K562 treated with DMSO at 1 percent for 48 hours (cell line): Measurements from ENCODE around the gene NTN4. TPM values are rescaled to one million over a fixed set of nuclear protein-coding genes. Genes with fewer than 3 reads are reported as not detected.

Experiments
- total RNA-seq: library from RNA; unstranded; fragments of 300-600 nt; gene quantifications from 2 replicates; pipeline ENCODE4 v1.2.3, GENCODE V29; 2022; ENCODE audit warnings: low replicate concordance; ENCODE audit errors: extremely low read depth

Gene NTN4
- total RNA-seq: not detected in 2 replicates

DNA sequence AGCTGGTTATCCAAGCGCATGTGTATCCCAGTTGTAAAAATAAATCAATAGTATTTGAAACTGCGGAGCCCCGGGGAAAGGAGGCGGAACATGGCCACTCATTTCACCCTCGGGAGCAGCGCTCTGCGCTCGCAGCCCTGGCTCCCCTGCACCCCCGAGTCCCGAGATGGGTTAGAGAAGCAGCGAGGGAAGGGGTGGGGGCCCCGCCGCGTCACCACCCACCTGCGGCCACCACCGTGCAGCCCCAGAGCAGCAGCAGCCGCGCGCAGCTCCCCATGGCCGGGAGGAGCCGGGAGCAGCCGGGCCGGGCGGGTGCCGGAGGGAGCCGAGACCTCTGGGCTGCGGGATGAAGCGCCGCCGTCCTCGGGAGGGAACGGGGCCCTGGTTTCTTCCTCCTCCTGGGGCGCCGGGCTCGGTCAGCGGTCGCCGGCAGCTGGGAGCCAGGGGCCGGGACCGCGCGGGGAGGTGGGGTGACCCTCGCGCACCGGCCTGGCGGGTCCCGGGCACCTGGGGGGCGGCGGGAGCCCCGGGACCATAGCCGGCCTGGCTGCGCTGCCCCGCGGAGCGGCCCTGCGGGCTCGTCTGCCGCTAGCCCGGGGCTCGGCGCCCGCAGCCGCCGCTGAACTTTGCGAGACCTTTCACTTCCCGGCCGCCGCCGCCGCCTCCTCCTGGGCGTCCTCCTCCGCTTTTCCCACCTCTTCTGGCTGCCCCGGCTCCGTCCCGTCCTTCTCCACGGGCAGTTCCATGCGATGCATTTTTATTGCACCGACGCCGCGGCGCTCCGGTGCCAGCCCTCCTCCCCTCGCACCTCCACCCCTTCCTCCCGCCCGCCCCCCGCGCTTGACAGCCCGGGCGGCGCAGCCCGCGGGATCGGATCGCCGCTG is at the start of gene NTN4:
NTN4 (minus strand) TSS at position 732 of the 884 bp plus-strand sequence; CDS start at position 277, 455 bp downstream.

Other genes with a start within 250 kb of the NTN4 start
- gene USP44, start 239.3 kb downstream of the NTN4 start, total RNA-seq: not detected in 2 replicates
- not detected in 2 replicates for gene SNRPF, start 68.2 kb upstream of the NTN4 start, total RNA-seq
- not detected in 2 replicates for gene CCDC38, start 151.8 kb upstream of the NTN4 start, total RNA-seq
- gene AMDHD1, start 152.6 kb upstream of the NTN4 start, total RNA-seq: not detected in 2 replicates
- not detected in 2 replicates for gene HAL, start 205.6 kb upstream of the NTN4 start, total RNA-seq
- not detected in 2 replicates for gene LTA4H, start 244.8 kb upstream of the NTN4 start, total RNA-seq